HCT116 (cell line): Measurements from ENCODE around the gene UGT1A9.

ENCODE experiments used
- CTCF ChIP-seq, 3 experiments: fragments of 200-600 bp in 1 of 3; sonication (generic) in 1 of 3; IDR thresholded peaks in 2 of 3; conservative IDR thresholded peaks in 1 of 3; 2 replicates each; pipeline ENCODE4 v1.5.1; 2012 to 2017; ENCODE audit warnings: low read depth in 2 of 3, low read length in 2 of 3, antibody characterized with exemption in 1 of 3, borderline replicate concordance in 1 of 3, control low read depth in 1 of 3, mild to moderate bottlenecking in 1 of 3, mixed read lengths in 1 of 3, mixed run types in 1 of 3, moderate library complexity in 1 of 3; ENCODE audit not compliant: insufficient read depth in 1 of 3
- FOSL1 ChIP-seq: IDR thresholded peaks from 2 replicates; pipeline ENCODE4 v1.6.1; 2012; ENCODE audit warnings: low read depth
- ZBTB33 ChIP-seq: IDR thresholded peaks from 2 replicates; pipeline ENCODE4 v1.6.1; 2011; ENCODE audit warnings: mild to moderate bottlenecking, low read length, moderate library complexity; ENCODE audit not compliant: insufficient replicate concordance; ENCODE audit errors: extremely low read depth

- TF ChIP-seq FOSL1 (no peak), CTCF (IDR thresholded peaks at IDR 0.05 in 2 of 3, conservative IDR thresholded peaks at IDR 0.05 in 1 of 3; ENCODE audit: borderline replicate concordance in 1 of 3, insufficient read depth in 1 of 3, low read depth in 2 of 3, low read length in 2 of 3) (no peak), ZBTB33 (no peak)
Observed at GRCh38 chr2:233740870-233741269, 69.2 kb downstream of the UGT1A9 start.
